Small intestine (tissue), 7 donors: ENCODE measurements around the gene GLRX5. TPM values are rescaled to one million over a fixed set of nuclear protein-coding genes. Genes with fewer than 3 reads are reported as not detected.

Experiments used
- DNase-seq, 2 donors: peaks; one replicate each; pipeline versions ENCODE4 v3.0.0 to v3.0.0-alpha.2; 2013
- FAIRE-seq: peaks from 2 replicates; lab custom pipeline; 2012; peaks lifted over from hg19 to GRCh38; lab: Jason Lieb, UNC
- H3K27ac ChIP-seq, 3 donors: one replicate each; pipeline ENCODE4 v1.5.1; 2013; ENCODE audit warnings: low read length in 2 of 3, mild to moderate bottlenecking in 2 of 3, control low read depth in 1 of 3, inconsistent platforms in 1 of 3, low read depth in 1 of 3, moderate library complexity in 1 of 3
- H3K27me3 ChIP-seq, 3 donors: one replicate each; pipeline ENCODE4 v1.6.1; 2013; ENCODE audit warnings: low read length in 3 of 3, inconsistent platforms in 1 of 3; ENCODE audit not compliant: control insufficient read depth in 3 of 3, insufficient read depth in 3 of 3
- H3K36me3 ChIP-seq, 3 donors: one replicate each; pipeline ENCODE4 v1.6.1; 2013; ENCODE audit warnings: low read length in 3 of 3, inconsistent platforms in 1 of 3, low read depth in 1 of 3, mild to moderate bottlenecking in 1 of 3, moderate library complexity in 1 of 3; ENCODE audit not compliant: control insufficient read depth in 3 of 3, insufficient read depth in 2 of 3
- H3K4me1 ChIP-seq, 3 donors: one replicate each; pipeline ENCODE4 v1.6.1; 2013; ENCODE audit warnings: low read length in 2 of 3, inconsistent platforms in 1 of 3, low read depth in 1 of 3, mild to moderate bottlenecking in 1 of 3, moderate library complexity in 1 of 3; ENCODE audit not compliant: control insufficient read depth in 3 of 3, insufficient read depth in 2 of 3
- H3K4me3 ChIP-seq, 3 donors: one replicate each; pipeline ENCODE4 v1.5.1; 2013; ENCODE audit warnings: low read length in 3 of 3, control low read depth in 1 of 3, inconsistent platforms in 1 of 3, low read depth in 1 of 3, mild to moderate bottlenecking in 1 of 3, moderate library complexity in 1 of 3
- H3K9me3 ChIP-seq, 2 donors: one replicate each; pipeline ENCODE4 v1.6.1; 2013; ENCODE audit warnings: low read depth in 1 of 2, low read length in 1 of 2; ENCODE audit not compliant: control insufficient read depth in 2 of 2, insufficient read depth in 1 of 2
- WGBS, 3 donors: extraction: QIAGEN DNeasy Blood & Tissue Kit; methylation state at CpG; one replicate each; pipeline ENCODE4 v1.1.7; 2013; 5-methylcytosine and 5-hydroxymethylcytosine counted together
- polyA plus RNA-seq, 4 donors: library from polyadenylated mRNA; stranded (reverse) in 3 of 4; unstranded in 1 of 4; fragments of 200-250 nt in 3 of 4; fragments of 120-200 nt in 1 of 4; gene quantifications; one replicate each; pipeline versions ENCODE4 v1.2.1 to v1.2.3, GENCODE V29; 2013
- donor health status: healthy with polysubstance abuse.
- donor health status: control.
- donor health status: control.
- donor health status: Bipolar disorder and iron deficiency.
- donor health status: healthy.

GLRX5 gene
- polyA plus RNA-seq, 4 donors: 43.0 to 80.5 (median 53.8) TPM

- Histone ChIP-seq H3K27me3 (no peaks in the 10 kb centered on the region), H3K4me1 (peaks cover 7 to 19% (median 15%) of the 10 kb centered on the region in 3 donors), H3K36me3 (peaks cover 0 to 7% (median 0%) of the 10 kb centered on the region in 3 donors), H3K27ac (no peak overlapping the region), H3K9me3 (no peaks in the 10 kb centered on the region), H3K4me3 (no peak overlapping the region)
- 24 to 42% (median 28%) methylated on average over 3 of the region's 3 CpGs for WGBS, 3 donors
- FAIRE-seq (no peak), DNase-seq (no peak)
Measured at GRCh38 chr14:95531969-95532368, 2.9 kb upstream of the GLRX5 start.

- Histone ChIP-seq H3K27ac (peak overlapping the region in 1 of 3 donors; percentile 79), H3K9me3 (no peaks in the 10 kb centered on the region), H3K4me3 (peak overlapping the region in 2 of 3 donors; percentile 59 to 78), H3K27me3 (no peaks in the 10 kb centered on the region), H3K4me1 (peaks cover 7 to 17% (median 15%) of the 10 kb centered on the region in 3 donors), H3K36me3 (peaks cover 0 to 7% (median 0%) of the 10 kb centered on the region in 3 donors)
- 0 to 3% (median 2%) methylated on average over 10 of the region's 10 CpGs for WGBS, 3 donors
- FAIRE-seq (no peak), DNase-seq (peak; percentile 39 to 50)
Measured at GRCh38 chr14:95533391-95533821, 1.4 kb upstream of the GLRX5 start.

GRCh38 chr14:95533822-95534221, 1.0 kb upstream of the GLRX5 start:
- no peak for DNase-seq
- WGBS, 3 donors: 1% methylated on average over 18 of the region's 18 CpGs
- FAIRE-seq: no peak
- no peaks in the 10 kb centered on the region for H3K27me3 ChIP-seq
- peak overlapping the region; percentile 59 to 99 (median 78) for H3K4me3 ChIP-seq
- H3K9me3 ChIP-seq: no peaks in the 10 kb centered on the region
- H3K36me3 ChIP-seq: peaks cover 0 to 7% (median 0%) of the 10 kb centered on the region in 3 donors
- peak overlapping the region in 2 of 3 donors; percentile 79 to 89 for H3K27ac ChIP-seq
- H3K4me1 ChIP-seq: peaks cover 7 to 17% (median 15%) of the 10 kb centered on the region in 3 donors

DNA sequence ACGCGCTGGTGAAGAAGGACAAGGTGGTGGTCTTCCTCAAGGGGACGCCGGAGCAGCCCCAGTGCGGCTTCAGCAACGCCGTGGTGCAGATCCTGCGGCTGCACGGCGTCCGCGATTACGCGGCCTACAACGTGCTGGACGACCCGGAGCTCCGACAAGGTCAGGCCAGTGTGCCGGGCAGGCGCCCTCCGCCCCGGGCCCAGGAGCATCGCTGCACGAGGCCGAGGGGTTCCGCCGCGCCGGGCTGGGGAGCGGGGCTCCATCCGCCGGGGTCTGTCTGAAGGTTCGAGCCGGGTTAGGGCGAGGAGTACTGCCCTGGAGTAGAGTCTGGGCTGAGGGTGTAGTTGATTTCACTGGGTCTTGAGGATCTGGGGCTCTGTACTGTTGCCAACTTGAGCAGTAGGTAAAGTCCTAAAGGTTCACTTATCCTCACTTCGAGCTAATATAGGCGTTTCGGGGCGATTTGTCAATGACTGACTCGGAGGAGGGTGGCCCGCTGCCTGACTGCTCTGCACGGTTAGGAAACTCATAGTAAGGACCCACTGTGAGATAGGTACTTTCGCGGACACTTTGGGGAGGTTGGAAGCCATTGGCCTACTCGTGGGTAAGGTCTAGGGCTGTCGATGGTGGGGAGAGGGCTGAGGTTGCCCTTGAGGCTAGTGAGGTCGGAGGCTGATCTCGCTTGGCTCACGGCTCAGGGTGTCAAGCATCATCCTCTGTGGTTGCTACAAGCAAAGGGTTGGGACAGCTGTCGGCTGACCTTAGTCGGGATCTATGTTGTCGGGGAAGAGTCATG, 574 bp downstream of the GLRX5 start:
- Histone ChIP-seq H3K36me3 (peaks cover 0 to 2% (median 0%) of the 10 kb centered on the region in 3 donors), H3K9me3 (no peaks in the 10 kb centered on the region), H3K4me3 (peak overlapping the region; percentile 64 to 90 (median 80)), H3K4me1 (peaks cover 7 to 17% (median 15%) of the 10 kb centered on the region in 3 donors), H3K27ac (peak overlapping the region in 2 of 3 donors; percentile 13 to 60), H3K27me3 (no peaks in the 10 kb centered on the region)
- WGBS, 3 donors: 0 to 1% (median 1%) methylated on average over 47 to 52 of the region's 52 CpGs
- no peak for FAIRE-seq
- DNase-seq: peak in 1 of 2 donors; percentile 15

DNA sequence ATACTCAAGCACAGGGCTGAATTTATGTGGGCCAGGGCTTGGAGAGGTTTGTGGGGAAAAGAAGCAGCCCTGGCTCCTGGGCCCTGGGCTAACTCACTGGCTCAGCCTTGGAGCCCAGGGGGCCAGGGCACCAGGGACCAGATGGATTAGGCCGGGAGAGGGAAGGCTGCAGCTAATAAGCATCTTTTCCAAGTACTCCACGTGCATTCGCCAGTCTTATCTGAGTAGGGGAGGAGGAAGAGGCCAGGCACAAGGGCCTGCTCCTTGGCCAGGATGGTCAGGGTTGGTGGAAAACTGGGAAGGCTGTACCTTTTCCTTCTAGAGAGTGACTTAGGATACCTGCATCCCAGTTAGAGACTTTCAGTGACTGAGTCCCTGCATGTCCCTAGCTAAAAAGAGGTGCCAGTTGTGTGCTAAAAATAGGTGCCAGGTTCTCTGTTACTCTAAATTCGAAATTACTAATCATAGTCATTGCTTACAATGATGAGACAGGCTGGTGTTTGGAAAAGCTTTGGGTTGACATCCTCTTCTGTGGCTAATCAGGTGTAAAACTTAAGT, 1.3 kb downstream of the GLRX5 start:
- H3K4me3 ChIP-seq: peak overlapping the region; percentile 64 to 90 (median 80)
- no peaks in the 10 kb centered on the region for H3K9me3 ChIP-seq
- peaks cover 7 to 17% (median 15%) of the 10 kb centered on the region in 3 donors for H3K4me1 ChIP-seq
- H3K27me3 ChIP-seq: no peaks in the 10 kb centered on the region
- H3K36me3 ChIP-seq: no peaks in the 10 kb centered on the region
- FAIRE-seq: no peak
- DNase-seq: no peak
- 7 to 30% (median 26%) methylated on average over 4 of the region's 4 CpGs for WGBS, 3 donors
- H3K27ac ChIP-seq: no peak overlapping the region

- no peaks in the 10 kb centered on the region for H3K36me3 ChIP-seq
- peaks cover 7 to 17% (median 12%) of the 10 kb centered on the region in 3 donors for H3K4me1 ChIP-seq
- no peak for FAIRE-seq
- 62 to 73% (median 71%) methylated on average over 5 of the region's 5 CpGs for WGBS, 3 donors
- no peaks in the 10 kb centered on the region for H3K9me3 ChIP-seq
- DNase-seq: no peak
- H3K27me3 ChIP-seq: no peaks in the 10 kb centered on the region
- no peak overlapping the region for H3K27ac ChIP-seq
- no peak overlapping the region for H3K4me3 ChIP-seq
Measured at GRCh38 chr14:95536671-95537070, 1.8 kb downstream of the GLRX5 start.

GRCh38 chr14:95537298-95538089, 2.6 kb downstream of the GLRX5 start:
- FAIRE-seq: no peak
- Histone ChIP-seq H3K4me1 (peaks cover 4 to 17% (median 15%) of the 10 kb centered on the region in 3 donors), H3K4me3 (no peak overlapping the region), H3K27ac (peak overlapping the region in 1 of 3 donors; percentile 44), H3K27me3 (no peaks in the 10 kb centered on the region), H3K36me3 (no peaks in the 10 kb centered on the region), H3K9me3 (no peaks in the 10 kb centered on the region)
- DNase-seq: peak in 1 of 2 donors; percentile 42
- 52 to 66% (median 66%) methylated on average over 9 of the region's 9 CpGs for WGBS, 3 donors
